Activated CD8-positive, alpha-beta memory T cell treated with anti-CD3 and anti-CD28 coated beads for 4 hours (primary cell): Measurements from ENCODE around the gene CEP85L.

Experiments
- DNase-seq, 2 donors: peaks; one replicate each; pipeline ENCODE4 v3.0.0-alpha.2; 2020; ENCODE audit warnings: low read depth in 2 of 2

The CEP85L gene

DNA sequence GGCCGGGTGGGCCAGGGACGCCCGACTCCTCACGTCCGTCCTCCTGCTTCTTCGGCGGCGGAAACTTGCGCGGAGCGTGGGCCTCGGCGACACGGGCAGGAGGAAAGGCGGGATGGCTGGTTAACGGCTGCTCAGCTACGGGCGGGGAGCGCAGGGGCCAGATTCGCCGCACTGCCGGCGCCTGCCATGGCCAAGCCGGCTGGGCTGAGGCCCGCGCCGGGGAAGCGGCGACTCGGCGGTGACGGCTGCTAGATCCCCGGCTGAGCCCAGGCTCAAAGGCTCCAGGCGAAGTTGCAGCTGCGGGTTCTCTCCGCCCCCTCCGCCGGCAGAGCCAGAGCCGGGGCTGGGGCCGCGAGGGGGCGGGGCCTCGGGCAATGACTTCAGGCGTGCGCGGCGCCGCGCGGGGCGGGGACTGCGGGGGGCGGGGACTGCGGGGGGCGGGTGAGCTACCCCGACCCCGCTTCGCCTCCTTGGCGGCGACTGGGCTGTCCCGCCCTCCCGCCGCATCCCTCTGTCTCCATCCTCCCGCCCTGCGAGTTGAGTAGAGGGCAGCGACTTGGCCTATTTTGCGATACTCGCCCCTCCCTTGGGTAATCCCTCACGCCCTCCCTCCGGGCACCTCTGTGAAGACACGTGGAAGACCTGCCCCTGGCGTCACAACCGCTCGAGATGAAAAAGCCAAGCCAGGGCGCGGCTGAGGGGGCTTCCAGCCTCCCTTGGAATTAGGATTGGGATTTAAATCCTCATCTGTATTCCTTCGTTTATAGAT, at the start of gene CEP85L:
CEP85L (minus strand) TSS at position 310 of the 769 bp plus-strand sequence. CDS start 322 bp downstream, outside the sequence.
- DNase-seq, result peak; percentile 80 to 81

DNA sequence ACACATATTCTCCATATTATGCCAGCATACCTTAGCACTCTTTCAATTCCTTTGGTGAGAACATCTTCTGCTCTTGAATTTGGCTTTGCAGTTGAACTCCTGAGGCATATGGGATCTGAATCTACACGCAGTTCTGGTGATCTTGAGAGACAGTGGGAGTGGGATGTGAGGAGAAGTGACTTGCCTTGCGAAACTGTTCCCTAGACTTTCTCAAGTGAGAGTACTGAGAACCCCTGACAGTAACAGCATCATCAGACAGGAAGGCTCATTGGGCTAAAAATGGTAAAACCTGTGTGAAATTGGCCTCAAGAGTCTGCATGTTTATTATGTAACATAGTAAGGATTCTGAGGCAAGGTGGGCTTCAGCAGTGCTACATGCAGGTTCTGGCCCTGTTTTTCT, 49.1 kb upstream of the CEP85L start:
- no peak for DNase-seq

DNA sequence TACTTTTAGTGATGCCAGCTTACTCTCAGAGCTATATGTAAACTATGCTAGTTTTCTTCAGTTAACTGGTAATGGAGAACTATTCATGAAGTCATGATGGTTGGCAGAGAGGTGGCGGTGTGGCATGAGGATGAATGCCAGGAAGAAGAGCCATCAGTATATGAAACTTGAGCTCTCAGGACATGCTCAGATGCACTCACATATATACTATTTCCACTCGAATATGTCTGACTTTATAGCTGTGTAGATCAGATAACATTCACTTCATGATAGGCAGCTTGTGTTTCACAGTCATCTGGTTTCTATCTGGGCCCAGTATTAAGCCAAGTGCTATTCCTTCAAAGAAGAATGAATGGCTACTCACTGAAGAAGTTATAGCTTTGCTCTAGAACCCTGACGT, 46.2 kb upstream of the CEP85L start:
- DNase-seq, result no peak

DNA sequence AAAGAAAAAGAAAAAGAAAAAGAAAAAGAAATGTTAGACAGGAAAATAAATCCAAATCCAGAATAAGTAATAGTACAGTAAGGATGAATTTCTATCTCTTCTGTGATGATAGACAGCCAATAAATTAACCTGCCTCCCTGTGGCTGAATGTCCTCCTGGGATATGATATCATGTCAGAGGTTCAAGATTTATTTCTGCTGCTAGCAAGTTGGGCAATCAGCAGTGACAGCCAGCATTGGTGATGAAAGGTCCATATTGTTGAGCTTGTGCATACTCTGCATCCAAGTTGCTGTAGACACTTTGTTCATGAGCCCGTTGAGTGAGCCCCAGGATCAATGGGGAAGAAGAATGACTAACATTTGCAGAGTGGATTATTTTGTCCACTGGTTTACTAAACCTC, 44.9 kb upstream of the CEP85L start:
- no peak for DNase-seq

DNA sequence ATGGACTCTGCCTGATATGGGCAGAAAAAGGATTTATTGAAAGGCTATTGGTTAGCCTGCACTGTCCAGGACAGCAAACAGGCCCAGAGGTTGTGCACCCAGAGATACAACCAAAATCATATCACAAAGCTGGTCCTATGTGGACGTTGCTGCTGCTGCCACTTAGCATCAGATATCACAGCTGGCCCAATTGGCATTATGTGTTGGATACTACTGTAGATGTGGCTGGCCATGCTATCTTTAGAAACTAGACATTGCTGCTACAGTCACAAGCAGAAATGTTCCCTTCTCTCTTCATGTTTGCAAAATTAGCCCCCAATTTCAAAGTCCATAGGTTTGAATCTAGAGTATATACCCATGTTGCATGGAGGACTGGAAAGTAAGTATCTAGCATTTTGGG, 42.2 kb upstream of the CEP85L start:
- no peak for DNase-seq

DNA sequence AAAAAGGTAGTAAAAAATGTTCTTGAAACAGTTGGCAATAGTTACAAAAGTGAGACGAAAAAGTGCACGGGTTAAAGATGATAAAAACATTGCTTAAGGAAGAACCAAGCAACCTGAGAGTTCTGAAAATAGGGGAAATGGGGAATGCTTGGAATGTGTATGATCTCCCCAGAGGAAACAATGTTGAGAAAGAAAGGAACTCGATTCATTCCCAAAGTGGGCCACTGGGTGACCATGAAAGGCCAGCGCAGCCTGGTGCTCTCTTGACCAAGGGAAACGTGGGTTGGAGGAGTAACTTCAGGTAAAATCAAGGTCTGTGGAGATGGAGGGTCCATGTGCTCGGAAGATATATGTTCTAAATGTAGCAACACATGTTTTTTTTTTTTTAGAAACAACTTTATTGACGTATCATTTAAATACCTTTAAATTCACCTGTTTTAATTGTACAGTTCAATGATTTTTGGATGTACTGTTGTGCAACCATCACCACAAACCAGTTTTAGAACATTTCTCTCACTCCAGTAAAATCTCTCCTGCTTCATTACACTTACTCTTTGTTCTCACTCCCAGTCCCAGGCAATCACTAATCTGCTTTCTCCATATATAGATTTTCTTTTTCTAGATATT, 34.5 kb upstream of the CEP85L start:
- no peak for DNase-seq

DNA sequence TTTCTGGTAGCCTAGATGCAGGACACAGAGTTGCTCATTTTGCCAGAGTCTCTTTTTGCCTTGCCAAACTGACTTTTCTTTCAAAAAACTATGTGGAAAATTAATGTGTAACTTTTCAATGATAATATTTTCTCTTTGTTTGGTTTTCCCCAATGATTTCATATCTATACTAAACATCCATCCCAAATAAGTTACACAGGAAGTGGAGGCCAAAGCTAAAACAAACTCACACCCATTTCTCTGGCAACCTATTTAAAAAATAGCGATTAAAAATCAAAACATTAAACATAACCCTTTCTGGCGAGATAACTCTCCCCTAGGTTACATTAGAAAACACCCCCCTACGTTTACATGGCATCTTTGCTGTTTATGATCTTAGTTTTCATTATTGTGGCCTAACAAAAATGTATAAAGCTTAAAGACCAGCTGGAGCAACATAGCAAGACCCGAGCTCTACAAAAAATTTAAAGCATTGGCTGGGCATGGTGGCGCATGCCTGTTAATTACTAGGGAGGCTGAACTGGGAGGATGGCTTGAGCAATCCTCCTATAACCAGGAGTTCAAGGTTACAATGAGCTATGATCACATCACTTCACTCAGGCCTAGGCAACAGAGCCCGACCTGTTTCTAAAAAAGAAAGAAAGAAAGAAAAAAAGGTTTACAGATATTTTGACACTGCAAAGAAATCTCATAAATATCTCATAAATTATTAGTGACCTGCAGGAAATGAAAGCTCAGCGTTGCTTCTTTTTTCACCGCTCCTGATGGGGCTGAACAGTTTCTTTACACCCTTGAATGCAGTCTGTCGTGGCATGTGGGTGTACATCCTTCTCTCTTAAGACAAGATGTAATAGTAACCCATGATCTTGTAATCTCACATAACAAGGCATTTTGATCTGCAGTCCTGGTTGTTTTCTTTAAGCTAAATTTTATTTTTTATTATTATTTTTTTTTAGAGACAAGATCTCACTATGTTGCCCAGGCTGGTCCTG, 32.8 kb upstream of the CEP85L start:
- DNase-seq, result no peak

DNA sequence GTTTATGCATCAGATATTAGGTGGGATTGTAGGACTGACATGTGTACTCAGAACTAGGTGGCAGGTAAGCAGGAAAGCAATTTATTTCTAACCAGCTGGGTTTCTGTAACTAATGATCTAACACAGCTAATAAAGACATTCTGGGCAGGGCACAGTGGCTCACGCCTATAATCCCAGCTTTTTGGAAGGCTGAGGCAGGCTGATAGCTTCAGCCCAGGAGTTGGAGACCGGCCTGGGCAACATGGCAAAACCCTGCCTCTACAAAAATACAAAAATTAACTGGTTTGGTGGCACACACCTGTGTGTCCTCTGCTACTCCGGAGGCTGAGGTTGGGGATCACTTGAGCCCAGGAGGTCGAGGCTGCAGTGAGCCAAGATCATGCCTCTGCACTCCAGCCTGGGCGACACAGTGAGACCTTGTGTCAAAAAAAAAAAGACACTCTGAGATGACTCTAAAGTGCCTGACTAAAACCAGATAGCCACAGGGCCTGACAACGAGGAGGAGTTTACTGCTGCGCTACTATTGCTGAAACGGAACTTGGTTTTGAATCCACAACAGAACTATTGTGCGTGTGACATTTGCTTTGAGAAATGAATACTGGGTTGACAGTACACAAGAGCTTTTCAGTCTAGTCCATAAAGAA, 29.2 kb upstream of the CEP85L start:
- DNase-seq, result no peak

DNA sequence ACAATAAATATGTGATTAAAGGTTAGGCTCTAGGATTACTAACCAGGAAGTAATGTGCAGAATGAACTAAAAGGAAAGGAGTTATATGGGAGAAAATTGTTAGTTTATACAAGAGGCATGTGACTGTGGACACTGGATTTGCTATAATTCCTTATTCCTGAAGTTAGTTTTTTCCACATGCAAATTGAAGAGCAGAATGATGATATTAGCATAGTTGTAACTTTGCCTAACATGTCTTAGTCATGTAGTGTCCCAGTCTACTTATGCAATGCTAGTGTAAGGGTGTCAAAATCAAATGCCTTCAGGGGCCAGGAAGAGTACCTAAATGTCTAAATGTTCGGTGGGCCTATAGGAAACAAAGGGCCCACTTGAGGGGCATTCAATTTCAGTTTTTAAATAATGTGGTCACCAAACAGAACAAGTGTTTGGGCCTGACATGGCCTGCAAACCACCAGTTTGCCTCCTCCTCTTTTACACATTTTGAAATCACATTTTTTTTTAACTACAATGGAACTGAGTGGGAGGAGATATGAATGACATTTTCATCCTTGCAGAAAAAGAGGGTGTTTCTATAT, 28.0 kb upstream of the CEP85L start:
- no peak for DNase-seq

DNA sequence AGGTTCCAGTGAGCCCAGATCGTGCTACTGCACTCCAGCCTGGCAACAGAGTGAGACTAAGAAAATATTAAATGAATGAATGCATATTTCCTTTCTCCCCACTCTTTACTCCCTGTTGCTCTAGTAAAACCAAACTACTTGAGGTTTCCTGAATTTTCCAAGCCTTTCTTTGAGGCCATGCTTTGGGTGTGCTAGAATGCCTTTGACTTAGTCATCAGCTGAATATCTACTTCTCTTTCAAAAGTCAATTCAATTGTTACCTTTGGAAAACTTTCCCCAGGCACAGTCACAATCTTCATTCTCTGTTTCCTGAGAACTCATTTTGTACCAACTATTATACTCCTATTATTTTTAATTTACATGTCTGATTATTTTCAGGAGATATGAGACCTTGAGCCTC, 27.5 kb upstream of the CEP85L start:
- DNase-seq, result no peak

DNA sequence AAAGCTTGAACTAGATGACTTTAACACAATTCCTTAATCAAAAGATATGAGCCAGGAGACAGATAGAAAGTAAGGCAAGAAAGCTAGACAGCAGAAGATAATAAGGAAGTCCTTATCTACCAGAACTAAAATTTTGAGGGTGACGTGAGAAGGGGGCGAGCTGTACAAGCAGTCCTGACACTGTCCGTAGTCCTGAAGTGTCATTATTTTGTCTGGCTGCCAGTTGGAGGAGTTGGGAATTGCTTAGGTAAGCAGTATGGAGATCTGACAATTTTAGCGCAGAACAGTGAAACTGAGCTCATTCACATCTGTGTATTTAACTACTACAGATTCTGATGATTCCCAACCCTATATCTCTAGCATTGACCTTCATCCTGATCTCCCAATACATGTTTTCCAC, 25.8 kb upstream of the CEP85L start:
- no peak for DNase-seq

DNA sequence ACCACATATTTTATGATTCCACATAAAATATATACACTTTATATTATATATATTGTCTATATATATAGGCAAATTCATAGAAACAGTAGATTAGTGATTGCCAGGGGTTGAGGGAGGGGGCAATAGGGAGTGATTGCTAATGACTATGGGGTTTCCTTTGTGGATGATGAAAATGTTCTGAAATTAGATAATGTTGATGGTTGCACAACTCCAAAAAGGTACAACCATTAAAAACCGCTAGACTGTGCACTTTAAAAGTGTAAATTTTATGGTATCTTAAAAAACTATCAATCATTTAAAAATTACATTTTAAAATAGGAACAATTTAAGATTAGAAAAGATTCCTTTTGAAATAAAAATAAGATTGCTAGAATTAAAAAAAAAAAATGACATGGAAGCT, 23.8 kb upstream of the CEP85L start:
- no peak for DNase-seq

DNA sequence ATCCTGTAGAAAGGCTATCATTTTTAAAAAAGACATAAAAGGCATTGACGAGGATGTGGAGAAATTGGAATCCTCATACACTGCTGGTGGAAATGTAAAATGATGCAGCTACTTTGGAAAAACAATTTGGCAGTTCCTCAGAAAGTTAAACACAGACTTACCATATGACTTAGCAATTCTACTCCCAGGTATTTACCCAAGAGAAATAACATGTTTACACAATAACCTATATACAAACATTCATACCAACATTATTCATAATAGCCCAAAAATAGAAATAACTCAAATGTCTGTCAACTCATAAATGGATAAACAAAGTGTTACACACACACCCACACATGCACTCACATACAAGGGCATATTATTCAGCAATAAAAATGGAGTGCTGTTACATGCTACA, 23.4 kb upstream of the CEP85L start:
- no peak for DNase-seq

DNA sequence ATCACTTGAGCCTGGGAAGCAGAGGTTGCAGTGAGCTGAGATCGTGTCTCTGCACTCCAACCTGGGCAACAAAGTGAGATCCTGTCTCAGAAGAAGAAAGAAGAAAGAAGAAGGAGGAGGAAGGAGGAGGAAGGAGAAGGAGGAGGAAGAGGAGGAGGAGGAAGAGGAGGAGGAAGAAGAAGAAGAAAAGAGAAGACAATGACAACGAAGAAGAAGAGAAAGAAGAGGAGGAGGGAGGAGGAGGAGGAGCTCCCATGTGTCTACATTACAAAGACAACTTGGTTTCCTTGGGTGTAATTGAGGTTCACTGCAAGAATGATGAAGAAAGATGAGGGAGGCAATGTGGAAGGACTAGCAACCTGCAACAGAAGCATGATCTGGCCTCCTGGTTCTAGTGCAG, 21.3 kb upstream of the CEP85L start:
- no peak for DNase-seq

DNA sequence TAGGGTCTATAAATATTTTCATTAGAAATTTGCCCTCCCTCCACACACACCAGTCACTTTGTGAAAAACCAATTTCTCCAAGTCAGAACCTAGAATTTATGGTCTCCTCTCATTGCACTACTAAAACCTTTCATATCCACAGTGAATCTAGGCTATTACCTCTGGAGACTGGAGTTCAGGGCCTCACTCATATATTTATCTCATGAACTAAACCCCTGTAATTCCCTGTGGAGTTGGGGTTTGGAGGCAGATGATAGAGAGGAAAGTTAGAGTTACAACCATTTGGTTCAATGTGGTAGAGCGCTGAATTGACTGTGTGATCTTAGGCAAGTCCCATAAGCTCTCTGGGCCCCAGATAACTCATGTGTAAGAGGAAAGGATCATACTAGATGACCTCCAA, 18.2 kb upstream of the CEP85L start:
- no peak for DNase-seq

DNA sequence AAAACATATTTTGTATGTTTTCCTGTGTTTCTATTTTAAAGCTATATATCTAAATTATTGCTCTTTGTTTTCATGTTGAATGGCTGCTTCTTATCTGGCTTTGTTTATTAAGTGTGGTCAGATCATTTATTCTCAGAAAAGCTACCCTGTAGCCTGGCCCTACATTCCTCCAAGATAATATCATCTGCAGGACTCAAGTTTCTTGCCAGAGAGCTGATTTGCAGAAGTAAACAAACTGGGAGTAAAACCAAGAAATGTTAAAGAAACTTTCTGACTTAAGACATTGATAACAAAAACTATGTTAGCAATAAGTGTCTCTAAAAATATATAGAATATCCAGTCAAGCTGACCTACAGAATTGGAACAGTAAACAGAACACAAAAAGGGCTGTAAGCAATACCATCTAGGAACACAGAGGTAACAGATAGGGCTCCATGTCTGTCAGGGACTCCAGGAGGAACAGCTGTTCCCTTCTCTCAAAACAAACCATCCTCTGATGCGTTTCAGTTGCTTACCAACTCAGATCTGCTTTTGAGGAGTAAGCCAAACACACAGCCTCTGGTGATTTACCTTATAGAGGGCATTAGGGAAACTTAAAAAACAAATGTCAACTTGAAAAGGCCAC, 17.5 kb upstream of the CEP85L start:
- DNase-seq, result no peak

DNA sequence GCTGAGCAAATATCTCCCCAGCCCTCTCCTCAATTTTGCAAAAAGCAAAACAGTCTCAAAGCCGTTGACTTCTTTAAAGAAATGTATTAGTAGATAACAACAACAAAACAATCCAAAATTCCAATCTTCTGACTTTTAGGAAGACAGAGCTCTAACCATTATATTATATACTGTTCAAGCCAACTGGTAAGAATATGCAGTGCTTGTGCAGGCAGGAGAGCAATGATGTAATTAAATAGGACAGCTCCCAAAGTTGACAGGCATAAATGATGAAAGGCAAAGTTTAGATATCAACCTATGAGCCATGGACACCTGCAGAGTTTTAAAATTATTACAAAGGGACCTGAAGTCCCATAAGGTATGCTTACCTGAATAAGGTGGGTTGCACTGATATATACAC, 16.6 kb upstream of the CEP85L start:
- no peak for DNase-seq

DNA sequence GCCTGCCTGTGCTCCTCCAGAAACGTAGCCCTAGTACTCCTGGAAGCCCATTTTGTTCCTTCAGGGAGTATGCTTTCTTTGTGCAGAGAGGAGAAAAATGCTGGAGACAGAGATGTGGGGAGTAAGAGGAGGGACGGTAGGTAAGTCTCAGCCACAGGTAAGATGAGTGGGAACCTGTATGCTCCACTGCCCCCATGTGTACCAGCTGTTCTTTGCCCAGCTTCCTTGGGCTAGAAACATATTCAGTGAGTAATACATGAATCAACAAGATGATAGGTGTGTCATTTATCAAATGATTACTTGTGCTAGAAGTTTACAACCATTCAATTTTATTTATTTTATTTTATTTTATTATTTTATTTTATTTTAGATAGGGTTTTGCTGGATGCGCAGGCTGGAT, 13.6 kb upstream of the CEP85L start:
- no peak for DNase-seq

DNA sequence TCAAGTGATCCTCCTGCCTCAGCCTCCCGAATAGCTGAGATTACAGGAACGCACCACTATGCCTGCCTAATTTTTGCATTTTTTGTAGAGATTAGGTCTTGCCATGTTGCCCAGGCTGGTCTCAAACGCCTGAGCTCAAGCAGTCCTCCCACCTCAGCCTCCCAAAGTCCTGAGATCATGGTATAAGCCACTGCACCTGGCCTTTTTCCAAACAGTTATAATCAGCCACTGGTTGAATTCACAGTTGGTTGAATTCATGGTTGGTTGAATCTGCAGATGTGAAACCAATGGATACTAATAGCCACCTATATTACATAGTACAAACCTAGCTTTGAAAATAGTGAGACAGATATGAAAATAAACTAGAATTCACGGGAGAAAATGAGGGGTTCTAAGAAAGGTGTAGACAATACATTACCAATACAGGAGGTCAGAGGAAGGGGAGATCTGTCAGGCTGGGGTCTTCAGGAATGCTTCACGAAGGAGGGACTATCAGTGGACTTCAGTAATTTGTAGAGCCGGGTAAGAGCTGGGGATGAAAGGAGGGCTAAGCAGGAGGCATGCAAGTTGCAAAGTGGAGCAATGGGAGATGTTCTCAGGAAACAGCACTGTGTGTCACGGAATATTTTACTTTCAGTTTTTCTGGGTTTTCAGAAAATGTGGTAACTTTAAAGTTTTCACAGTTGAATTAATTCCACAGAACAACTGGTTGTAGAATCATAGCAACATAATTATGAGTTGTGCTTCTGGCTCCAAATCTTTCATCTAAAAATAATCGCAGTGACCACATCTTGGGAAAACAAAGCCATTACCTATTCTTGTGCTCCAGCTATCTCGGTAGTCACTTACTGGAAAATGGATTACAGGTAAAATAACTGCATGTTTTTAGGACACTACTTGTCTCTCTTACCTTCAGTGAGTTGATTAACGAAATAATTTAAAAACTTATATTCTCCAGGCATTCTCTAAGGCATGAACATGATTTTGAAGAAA, 12.9 kb upstream of the CEP85L start:
- no peak for DNase-seq

DNA sequence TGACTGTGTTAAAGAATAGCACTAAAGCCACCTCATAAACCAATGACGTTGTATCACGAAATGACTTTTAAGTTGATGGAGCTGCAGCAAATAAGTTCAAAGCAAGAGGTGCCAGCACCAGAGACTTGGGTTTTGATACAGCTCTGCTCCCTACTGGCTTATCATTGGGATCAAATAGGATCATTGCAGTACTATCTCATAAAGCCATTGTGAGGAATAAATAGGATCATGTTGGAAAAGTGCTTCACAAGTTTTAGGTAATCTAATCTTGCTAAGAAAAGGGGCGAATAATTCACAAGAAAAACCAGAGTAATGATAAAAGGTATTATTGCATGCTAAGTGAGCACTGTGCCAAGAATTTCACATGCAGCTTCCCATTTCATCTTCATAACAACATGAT, 10.4 kb upstream of the CEP85L start:
- DNase-seq, result no peak
